ENCODE results near the gene CLPSL1.
A peak's percentile ranks its signal among the peaks of the same experiment; 100 is the strongest.

CLPSL1 gene

DNA sequence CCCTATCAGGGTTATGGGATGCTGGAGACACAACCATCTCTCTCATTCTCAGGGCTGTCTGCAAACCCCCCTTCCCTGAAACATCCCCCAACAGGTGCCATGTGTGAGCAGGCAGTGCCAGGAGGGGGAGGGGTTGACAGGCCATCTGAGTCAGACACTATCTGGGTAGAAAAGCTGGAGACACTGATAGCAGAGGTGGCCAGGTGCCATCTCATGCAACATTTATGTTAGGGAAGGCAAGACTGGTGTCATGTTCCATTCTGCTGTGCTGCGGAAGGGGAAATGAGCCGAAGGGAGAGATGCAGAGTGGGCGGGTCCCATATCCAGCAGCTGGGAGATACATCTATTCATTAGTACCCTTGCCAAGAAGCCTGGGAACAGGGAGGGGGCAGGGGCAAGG lies 27.9 kb downstream of the CLPSL1 start:
- peak; percentile 32 for DNase-seq (ENCODE audit: low read depth)
- TF ChIP-seq, protein P1, sequence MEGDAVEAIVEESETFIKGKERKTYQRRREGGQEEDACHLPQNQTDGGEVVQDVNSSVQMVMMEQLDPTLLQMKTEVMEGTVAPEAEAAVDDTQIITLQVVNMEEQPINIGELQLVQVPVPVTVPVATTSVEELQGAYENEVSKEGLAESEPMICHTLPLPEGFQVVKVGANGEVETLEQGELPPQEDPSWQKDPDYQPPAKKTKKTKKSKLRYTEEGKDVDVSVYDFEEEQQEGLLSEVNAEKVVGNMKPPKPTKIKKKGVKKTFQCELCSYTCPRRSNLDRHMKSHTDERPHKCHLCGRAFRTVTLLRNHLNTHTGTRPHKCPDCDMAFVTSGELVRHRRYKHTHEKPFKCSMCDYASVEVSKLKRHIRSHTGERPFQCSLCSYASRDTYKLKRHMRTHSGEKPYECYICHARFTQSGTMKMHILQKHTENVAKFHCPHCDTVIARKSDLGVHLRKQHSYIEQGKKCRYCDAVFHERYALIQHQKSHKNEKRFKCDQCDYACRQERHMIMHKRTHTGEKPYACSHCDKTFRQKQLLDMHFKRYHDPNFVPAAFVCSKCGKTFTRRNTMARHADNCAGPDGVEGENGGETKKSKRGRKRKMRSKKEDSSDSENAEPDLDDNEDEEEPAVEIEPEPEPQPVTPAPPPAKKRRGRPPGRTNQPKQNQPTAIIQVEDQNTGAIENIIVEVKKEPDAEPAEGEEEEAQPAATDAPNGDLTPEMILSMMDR (IDR thresholded peaks at IDR 0.05; ENCODE audit: low read length, missing control alignments) = no peak

DNA sequence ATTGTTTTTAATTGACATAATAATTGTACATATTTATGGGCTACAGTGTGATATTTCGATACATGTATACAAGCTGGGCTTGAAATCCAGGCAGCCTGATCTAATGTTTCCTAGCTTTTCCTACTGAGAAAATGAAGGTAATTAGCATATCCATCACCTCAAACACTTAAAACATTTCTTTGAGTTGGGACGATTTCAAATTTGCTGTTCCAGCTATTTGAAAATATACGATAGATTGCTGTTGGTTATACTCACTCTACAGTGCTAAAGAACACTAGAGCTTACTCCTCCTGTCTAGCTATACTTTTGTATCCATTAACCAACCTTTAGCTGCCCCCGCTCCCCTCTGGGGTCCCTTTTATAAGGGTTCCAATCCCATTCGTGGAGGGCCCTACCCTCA lies 29.0 kb downstream of the CLPSL1 start:
- H3K4me3 ChIP-seq (replicated peaks; ENCODE audit: low read depth, low read length) = no peak overlapping the region
- TF ChIP-seq, protein P1 (IDR thresholded peaks at IDR 0.05; ENCODE audit: low read length, missing control alignments) = no peak
- DNase-seq (ENCODE audit: low read depth) = no peak

More for the DNA sequence above, 27.9 kb downstream of the CLPSL1 start:
- H3K4me3 ChIP-seq (replicated peaks; ENCODE audit: low read depth, low read length) = no peak overlapping the region

DNA sequence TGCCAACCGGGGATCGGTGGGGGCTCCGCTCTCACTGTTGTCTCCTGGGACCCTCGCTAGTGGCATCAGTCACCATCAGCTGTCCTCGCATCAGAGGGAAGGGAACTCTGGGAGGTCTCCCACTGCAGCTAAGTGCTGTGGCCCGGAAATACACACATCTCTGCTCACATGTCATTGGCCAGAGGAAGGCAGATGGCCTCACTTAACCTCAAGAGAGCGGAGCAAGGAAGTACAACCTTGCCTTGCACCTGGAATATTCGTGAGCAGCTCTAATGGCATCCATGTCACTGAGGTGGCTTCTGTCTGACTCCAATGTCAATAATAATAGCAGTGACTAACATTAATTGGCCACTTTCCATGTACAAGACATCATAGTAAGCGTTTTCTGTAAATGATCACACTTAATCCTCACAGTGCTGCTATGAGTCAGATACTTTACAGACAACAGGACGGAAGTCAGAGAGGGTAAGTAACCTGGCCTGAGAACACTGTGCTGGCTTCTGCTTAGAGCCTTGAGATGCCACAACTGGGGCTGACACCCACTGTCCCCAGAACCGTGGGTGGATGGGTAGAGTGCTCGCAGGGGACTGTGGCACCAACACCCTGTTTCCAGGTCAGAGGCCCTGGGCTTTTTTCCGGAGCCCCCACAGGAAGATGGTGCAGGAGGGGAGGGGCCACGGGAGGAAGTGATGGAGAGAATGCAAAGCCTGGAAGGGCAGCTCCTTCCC lies 30.3 kb downstream of the CLPSL1 start:
- DNase-seq (ENCODE audit: low read depth) = peak; percentile 70
- no peak overlapping the region for H3K4me3 ChIP-seq (replicated peaks; ENCODE audit: low read depth, low read length)
- TF ChIP-seq, protein P1 (IDR thresholded peaks at IDR 0.05; ENCODE audit: low read length, missing control alignments) = no peak

- no peak for DNase-seq (ENCODE audit: low read depth)
- TF ChIP-seq, protein P1 (IDR thresholded peaks at IDR 0.05; ENCODE audit: low read length, missing control alignments) = no peak
These were observed 30.8 kb downstream of the CLPSL1 start for GRCh38 chr6:35811699-35811995.

DNA sequence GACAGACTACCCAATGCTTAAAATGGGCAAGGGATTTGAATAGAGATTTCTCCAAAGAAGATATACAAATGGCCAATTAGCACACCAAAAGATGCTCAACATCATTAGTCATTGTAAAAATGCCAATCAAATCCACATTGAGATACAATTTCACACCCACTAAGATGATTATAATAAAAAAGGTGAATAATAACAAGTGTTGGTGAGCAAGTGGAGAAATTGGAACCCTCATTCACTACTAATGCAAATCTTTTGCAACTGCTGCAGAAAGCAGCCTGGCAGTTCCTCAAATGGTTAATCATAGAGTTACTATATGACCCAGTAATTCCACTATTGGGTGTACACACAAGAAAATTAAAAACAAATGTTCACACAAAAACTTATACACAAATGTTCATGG lies 36.7 kb downstream of the CLPSL1 start:
- H3K4me3 ChIP-seq (replicated peaks; ENCODE audit: low read depth, low read length) = no peak overlapping the region
- DNase-seq (ENCODE audit: low read depth) = no peak
- TF ChIP-seq, protein P1 (IDR thresholded peaks at IDR 0.05; ENCODE audit: low read length, missing control alignments) = no peak

More at GRCh38 chr6:35811699-35811995, 30.8 kb downstream of the CLPSL1 start:
- no peak overlapping the region for H3K4me3 ChIP-seq (replicated peaks; ENCODE audit: low read depth, low read length)

DNA sequence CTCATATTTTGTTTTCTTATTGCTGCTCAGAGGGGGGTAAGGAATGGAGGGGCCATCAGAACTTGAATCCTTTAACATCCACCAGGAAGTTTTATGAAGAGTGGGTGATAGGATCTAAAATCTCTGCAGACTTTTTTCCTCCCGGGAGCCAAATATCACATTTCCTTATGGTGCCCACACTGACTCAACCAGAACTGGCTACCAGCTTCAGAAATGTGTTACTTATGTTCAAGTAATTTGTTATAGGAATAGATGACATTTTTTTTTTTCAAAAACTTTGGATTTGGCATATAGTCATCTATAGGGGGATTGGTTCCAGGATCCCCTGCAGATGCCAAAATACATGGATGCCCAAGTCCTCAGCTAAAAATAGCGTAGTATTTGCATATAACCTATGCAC lies 42.8 kb downstream of the CLPSL1 start:
- TF ChIP-seq, protein P1 (IDR thresholded peaks at IDR 0.05; ENCODE audit: low read length, missing control alignments) = no peak
- H3K4me3 ChIP-seq (replicated peaks; ENCODE audit: low read depth, low read length) = no peak overlapping the region
- DNase-seq (ENCODE audit: low read depth) = no peak

DNA sequence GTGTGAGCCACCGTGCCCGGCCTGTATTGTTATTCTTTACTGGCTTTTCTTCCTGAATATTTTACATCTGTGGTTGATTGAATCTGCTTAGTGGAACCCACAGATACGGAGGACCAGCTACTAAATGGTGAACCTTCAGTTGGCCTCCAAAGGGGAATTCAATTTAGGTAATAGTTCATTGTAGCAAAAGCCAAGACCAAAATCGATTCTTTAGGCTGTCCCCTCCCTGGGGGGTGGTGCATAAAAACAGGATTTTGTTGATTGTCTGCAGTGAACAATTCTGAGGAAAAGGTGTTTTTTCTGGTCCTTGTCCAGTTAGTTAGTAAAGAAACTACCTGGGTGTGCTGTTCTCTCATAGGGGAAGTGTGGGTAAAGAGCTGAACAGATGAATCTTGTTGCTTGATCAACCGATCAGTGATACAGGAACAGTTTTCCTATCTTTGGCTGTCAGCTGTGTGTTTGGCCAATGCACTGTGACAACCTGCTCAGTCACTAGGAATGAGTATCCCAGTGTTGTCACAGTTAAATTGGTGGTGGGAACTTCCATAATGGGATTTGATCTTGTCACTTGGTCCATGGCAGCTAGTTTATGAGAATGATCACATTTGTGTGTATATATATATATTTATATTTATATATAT lies 43.9 kb downstream of the CLPSL1 start:
- TF ChIP-seq, protein P1 (IDR thresholded peaks at IDR 0.05; ENCODE audit: low read length, missing control alignments) = no peak
- DNase-seq (ENCODE audit: low read depth) = no peak
- H3K4me3 ChIP-seq (replicated peaks; ENCODE audit: low read depth, low read length) = no peak overlapping the region
